ENCODE results near the gene ABCG4.

DNA sequence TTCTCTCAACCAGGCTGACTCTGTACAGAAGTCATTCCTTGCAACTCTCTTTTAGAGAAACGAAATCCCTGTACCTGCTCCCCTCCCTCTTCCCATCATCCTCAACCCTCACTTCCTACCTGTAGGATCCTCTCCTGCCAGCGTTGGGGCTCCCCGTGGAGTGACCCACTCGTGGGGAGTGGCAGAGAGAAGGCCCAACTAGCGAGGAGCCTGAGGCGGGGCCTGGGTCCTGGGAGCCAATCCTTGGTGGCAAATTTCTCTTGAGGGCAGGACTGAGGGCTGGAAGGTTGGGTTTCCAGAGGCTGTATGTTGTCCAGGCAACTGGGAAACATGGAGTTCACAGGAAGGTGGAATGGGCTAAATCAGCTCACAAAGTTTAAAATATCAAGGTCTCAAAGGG, 46.8 kb downstream of the ABCG4 start:
- TF ChIP-seq, protein P1, sequence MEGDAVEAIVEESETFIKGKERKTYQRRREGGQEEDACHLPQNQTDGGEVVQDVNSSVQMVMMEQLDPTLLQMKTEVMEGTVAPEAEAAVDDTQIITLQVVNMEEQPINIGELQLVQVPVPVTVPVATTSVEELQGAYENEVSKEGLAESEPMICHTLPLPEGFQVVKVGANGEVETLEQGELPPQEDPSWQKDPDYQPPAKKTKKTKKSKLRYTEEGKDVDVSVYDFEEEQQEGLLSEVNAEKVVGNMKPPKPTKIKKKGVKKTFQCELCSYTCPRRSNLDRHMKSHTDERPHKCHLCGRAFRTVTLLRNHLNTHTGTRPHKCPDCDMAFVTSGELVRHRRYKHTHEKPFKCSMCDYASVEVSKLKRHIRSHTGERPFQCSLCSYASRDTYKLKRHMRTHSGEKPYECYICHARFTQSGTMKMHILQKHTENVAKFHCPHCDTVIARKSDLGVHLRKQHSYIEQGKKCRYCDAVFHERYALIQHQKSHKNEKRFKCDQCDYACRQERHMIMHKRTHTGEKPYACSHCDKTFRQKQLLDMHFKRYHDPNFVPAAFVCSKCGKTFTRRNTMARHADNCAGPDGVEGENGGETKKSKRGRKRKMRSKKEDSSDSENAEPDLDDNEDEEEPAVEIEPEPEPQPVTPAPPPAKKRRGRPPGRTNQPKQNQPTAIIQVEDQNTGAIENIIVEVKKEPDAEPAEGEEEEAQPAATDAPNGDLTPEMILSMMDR (IDR thresholded peaks at IDR 0.05) = no peak
- no peak for TF ChIP-seq POLR2A (IDR thresholded peaks at IDR 0.05)
